IMR-90 (cell line): ENCODE results near the gene VCL. TPM values are rescaled to one million over a fixed set of nuclear protein-coding genes. Genes with fewer than 3 reads are reported as not detected.

Experiments
- ATAC-seq: fragments of 200-7000 bp; cut with Tn5 transposase; 2 replicates; pipeline ENCODE4 v1.9.1; 2020; ENCODE audit warnings: low read depth, mild to moderate bottlenecking, moderate library complexity
- BruUV-seq: library from RNA; stranded (reverse); fragments of 400-500 nt; replicated peaks from 2 replicates; lab custom pipeline; 2021; lab: Mats Ljungman, UMichigan
- CTCF ChIA-PET: fragments of 300-600 bp; formaldehyde crosslinking; extraction: SDS; loops from one replicate; lab custom pipeline; 2021; ENCODE audit warnings: antibody characterized with exemption; lab: Yijun Ruan, JAX
- POLR2A ChIA-PET: fragments of 300-600 bp; sonication (Branson Sonifier 250); formaldehyde crosslinking; loops from one replicate; lab custom pipeline; 2022; ENCODE audit warnings: antibody characterized with exemption; ENCODE audit not compliant: unreplicated experiment; lab: Charles Lee
- DNase-seq: peaks from one replicate; pipeline ENCODE4 v3.0.0; 2013
- H2AFZ ChIP-seq: replicated peaks from 2 replicates; pipeline ENCODE3; 2013; ENCODE audit warnings: low read length, mild to moderate bottlenecking; ENCODE audit not compliant: poor library complexity
- H2AK5ac ChIP-seq: 2 replicates; pipeline ENCODE4 v1.6.1; 2013; ENCODE audit warnings: low read depth, low read length, inconsistent platforms
- H2AK9ac ChIP-seq: replicated peaks from 2 replicates; pipeline ENCODE3; 2013; ENCODE audit warnings: mild to moderate bottlenecking, low read depth, low read length, moderate library complexity; ENCODE audit not compliant: poor library complexity
- H2BK120ac ChIP-seq: 2 replicates; pipeline ENCODE4 v1.6.1; 2013; ENCODE audit warnings: low read depth, low read length, inconsistent platforms
- H2BK15ac ChIP-seq: 3 replicates; pipeline ENCODE4 v1.6.1; 2013; ENCODE audit warnings: low read depth, low read length, inconsistent platforms
- H2BK20ac ChIP-seq: 2 replicates; pipeline ENCODE4 v1.6.1; 2013; ENCODE audit warnings: low read depth, mild to moderate bottlenecking, inconsistent platforms, low read length, moderate library complexity
- H2BK5ac ChIP-seq: 2 replicates; pipeline ENCODE4 v1.6.1; 2013; ENCODE audit warnings: mild to moderate bottlenecking, low read depth, low read length, inconsistent platforms; ENCODE audit not compliant: poor library complexity, severe bottlenecking
- H3K14ac ChIP-seq: replicated peaks from 2 replicates; pipeline ENCODE4 v1.6.1; 2013; ENCODE audit warnings: low read depth, low read length, inconsistent platforms
- H3K18ac ChIP-seq: 2 replicates; pipeline ENCODE4 v1.6.1; 2013; ENCODE audit warnings: low read depth, low read length, control low read depth
- H3K23ac ChIP-seq: 2 replicates; pipeline ENCODE4 v1.6.1; 2013; ENCODE audit warnings: low read depth, low read length, inconsistent platforms
- H3K27ac ChIP-seq: 2 replicates; pipeline ENCODE4 v1.5.1; 2013; ENCODE audit warnings: mild to moderate bottlenecking, control low read depth, low read length; ENCODE audit not compliant: insufficient read depth
- H3K27me3 ChIP-seq: 2 replicates; pipeline ENCODE4 v1.6.1; 2013; ENCODE audit warnings: low read length; ENCODE audit not compliant: control insufficient read depth, insufficient read depth
- H3K36me3 ChIP-seq: 2 replicates; pipeline ENCODE4 v1.6.1; 2013; ENCODE audit warnings: low read length, mixed read lengths; ENCODE audit not compliant: control insufficient read depth, insufficient read depth
- H3K4ac ChIP-seq: 2 replicates; pipeline ENCODE4 v1.6.1; 2013; ENCODE audit warnings: low read depth, low read length, inconsistent platforms
- H3K4me1 ChIP-seq: 2 replicates; pipeline ENCODE4 v1.6.1; 2013; ENCODE audit warnings: low read length, mixed read lengths; ENCODE audit not compliant: control insufficient read depth, insufficient read depth
- H3K4me2 ChIP-seq: 2 replicates; pipeline ENCODE4 v1.6.1; 2013; ENCODE audit warnings: low read depth, mild to moderate bottlenecking, control low read depth, low read length, moderate library complexity
- H3K4me3 ChIP-seq: 2 replicates; pipeline ENCODE4 v1.5.1; 2013; ENCODE audit warnings: low read depth, mild to moderate bottlenecking, control low read depth, low read length, moderate library complexity; ENCODE audit not compliant: insufficient read depth
- H3K56ac ChIP-seq: 2 replicates; pipeline ENCODE4 v1.6.1; 2013; ENCODE audit warnings: low read length, inconsistent platforms; ENCODE audit not compliant: insufficient read depth; ENCODE audit errors: extremely low read depth
- H3K79me1 ChIP-seq, 2 experiments: 2 replicates each; pipeline ENCODE4 v1.6.1; 2013; ENCODE audit warnings: low read length in 2 of 2, inconsistent platforms in 1 of 2, low read depth in 1 of 2
- H3K9ac ChIP-seq: 2 replicates; pipeline ENCODE4 v1.6.1; 2013; ENCODE audit warnings: low read depth, low read length, control low read depth
- H3K9me1 ChIP-seq: 2 replicates; pipeline ENCODE4 v1.6.1; 2013; ENCODE audit warnings: low read length, inconsistent platforms; ENCODE audit not compliant: insufficient read depth
- H3K9me3 ChIP-seq: 2 replicates; pipeline ENCODE4 v1.6.1; 2013; ENCODE audit warnings: low read length; ENCODE audit not compliant: control insufficient read depth, insufficient read depth
- H4K20me1 ChIP-seq: 2 replicates; pipeline ENCODE4 v1.6.1; 2013; ENCODE audit warnings: low read length, inconsistent platforms; ENCODE audit not compliant: insufficient read depth
- H4K5ac ChIP-seq: 2 replicates; pipeline ENCODE4 v1.6.1; 2013; ENCODE audit warnings: mild to moderate bottlenecking, low read depth, low read length, control low read depth
- H4K8ac ChIP-seq, 2 experiments: 2 replicates each; pipeline ENCODE4 v1.6.1; 2013; ENCODE audit warnings: low read depth in 2 of 2, low read length in 2 of 2, control low read depth in 1 of 2, inconsistent platforms in 1 of 2
- H4K91ac ChIP-seq: 2 replicates; pipeline ENCODE4 v1.6.1; 2013; ENCODE audit warnings: low read depth, low read length, inconsistent platforms; ENCODE audit not compliant: insufficient read depth
- CEBPB ChIP-seq: IDR thresholded peaks from 2 replicates; pipeline ENCODE4 v1.6.1; 2012; ENCODE audit warnings: low read depth, low read length, improper control_type of control experiment
- CHD1 ChIP-seq: IDR thresholded peaks from 2 replicates; pipeline ENCODE4 v1.6.1; 2012; ENCODE audit warnings: low read depth, low read length, improper control_type of control experiment
- FOS ChIP-seq: fragments of 150-350 bp; IDR thresholded peaks from 2 replicates; pipeline ENCODE4 v1.6.1; 2016; ENCODE audit warnings: low read depth, low read length
- MAFK ChIP-seq: IDR thresholded peaks from 2 replicates; pipeline ENCODE4 v1.6.1; 2012; ENCODE audit warnings: low read depth, low read length, improper control_type of control experiment
- MAZ ChIP-seq: IDR thresholded peaks from 2 replicates; pipeline ENCODE4 v1.6.1; 2012; ENCODE audit warnings: low read depth, mild to moderate bottlenecking, low read length, improper control_type of control experiment, moderate library complexity, borderline replicate concordance
- MXI1 ChIP-seq: IDR thresholded peaks from 2 replicates; pipeline ENCODE4 v1.6.1; 2012; ENCODE audit warnings: low read depth, mild to moderate bottlenecking, low read length, moderate library complexity, borderline replicate concordance
- RFX5 ChIP-seq: IDR thresholded peaks from 2 replicates; pipeline ENCODE4 v1.8.0; 2012; ENCODE audit warnings: low read depth, mild to moderate bottlenecking, low read length, moderate library complexity
- WGBS, 2 experiments: methylation state at CpG; one replicate each; pipeline versions ENCODE4 v1.1.5 to v1.1.7; 2013; ENCODE audit warnings: missing lambda C conversion rate in 2 of 2; ENCODE audit not compliant: insufficient read length in 1 of 2; ENCODE audit errors: extremely low coverage in 2 of 2; 5-methylcytosine and 5-hydroxymethylcytosine counted together
- dilution Hi-C: fragments of 300-500 bp; cut with HindIII; formaldehyde crosslinking; loops from one replicate; pipeline ENCODE4 v1.14.3; 2018; ENCODE audit warnings: low sequenced_read_pairs; ENCODE audit not compliant: unreplicated experiment
- in situ Hi-C: fragments of 300-500 bp; cut with MboI; formaldehyde crosslinking; loops from 3 replicates; pipeline ENCODE4 v1.14.3; 2019; ENCODE audit warnings: low sequenced_read_pairs, inconsistent platforms, mixed read lengths
- intact Hi-C: fragments of 100-400 bp; cut with micrococcal nuclease; formaldehyde crosslinking; loops from 2 replicates; pipeline ENCODE4 v1.10.0; 2022
- polyA plus RNA-seq, 3 experiments: library from polyadenylated mRNA; depleted of rRNA; stranded (reverse); fragments of >200 nt; gene quantifications; 2 replicates each; pipeline ENCODE4 v1.2.3, GENCODE V29; 2012; ENCODE audit warnings: low replicate concordance in 1 of 3
- total RNA-seq: library from RNA; depleted of rRNA; stranded (reverse); fragments of >200 nt; gene quantifications from 2 replicates; pipeline ENCODE4 v1.2.3, GENCODE V29; 2012
- TF ChIP-seq, protein P1 (sequence below): fragments of 150-350 bp; IDR thresholded peaks from 2 replicates; pipeline ENCODE4 v1.6.1; 2016; ENCODE audit warnings: low read depth, mild to moderate bottlenecking, low read length, moderate library complexity, borderline replicate concordance
- TF ChIP-seq, protein P2 (sequence below): fragments of 150-350 bp; IDR thresholded peaks from 2 replicates; pipeline ENCODE4 v1.6.1; 2017; ENCODE audit warnings: mild to moderate bottlenecking, antibody characterized with exemption, low read length, low read depth

Gene VCL
- total and polyA plus RNA-seq, 2 of the 4 experiments (the other 2 are of a cell fraction) = 227 to 283 TPM

DNA sequence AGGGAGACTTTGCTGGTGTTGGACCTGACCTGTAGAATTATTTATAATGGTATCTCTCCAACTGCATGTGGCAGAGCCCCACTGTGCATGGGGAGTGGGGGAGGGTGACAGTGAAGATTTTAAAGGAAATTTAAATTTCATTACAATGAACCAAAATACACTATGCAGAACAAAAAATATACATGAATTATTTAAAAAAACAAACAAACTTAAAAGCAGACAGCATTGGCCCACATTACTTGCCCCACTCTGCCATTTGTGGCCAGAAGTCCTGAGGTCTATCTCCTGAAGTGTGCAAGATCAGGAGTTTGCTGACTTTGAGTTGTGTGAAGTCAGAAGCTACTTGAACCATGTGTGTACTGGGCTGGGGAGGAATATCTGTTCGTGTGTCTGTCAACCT, 112.2 kb downstream of the VCL start:
- TF ChIP-seq, protein P1, sequence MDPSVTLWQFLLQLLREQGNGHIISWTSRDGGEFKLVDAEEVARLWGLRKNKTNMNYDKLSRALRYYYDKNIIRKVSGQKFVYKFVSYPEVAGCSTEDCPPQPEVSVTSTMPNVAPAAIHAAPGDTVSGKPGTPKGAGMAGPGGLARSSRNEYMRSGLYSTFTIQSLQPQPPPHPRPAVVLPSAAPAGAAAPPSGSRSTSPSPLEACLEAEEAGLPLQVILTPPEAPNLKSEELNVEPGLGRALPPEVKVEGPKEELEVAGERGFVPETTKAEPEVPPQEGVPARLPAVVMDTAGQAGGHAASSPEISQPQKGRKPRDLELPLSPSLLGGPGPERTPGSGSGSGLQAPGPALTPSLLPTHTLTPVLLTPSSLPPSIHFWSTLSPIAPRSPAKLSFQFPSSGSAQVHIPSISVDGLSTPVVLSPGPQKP = no peak
- TF ChIP-seq CEBPB = no peak
- TF ChIP-seq FOS = no peak
- TF ChIP-seq MAZ = no peak
- TF ChIP-seq MAFK = no peak
- no peak for TF ChIP-seq MXI1
- TF ChIP-seq, protein P2, sequence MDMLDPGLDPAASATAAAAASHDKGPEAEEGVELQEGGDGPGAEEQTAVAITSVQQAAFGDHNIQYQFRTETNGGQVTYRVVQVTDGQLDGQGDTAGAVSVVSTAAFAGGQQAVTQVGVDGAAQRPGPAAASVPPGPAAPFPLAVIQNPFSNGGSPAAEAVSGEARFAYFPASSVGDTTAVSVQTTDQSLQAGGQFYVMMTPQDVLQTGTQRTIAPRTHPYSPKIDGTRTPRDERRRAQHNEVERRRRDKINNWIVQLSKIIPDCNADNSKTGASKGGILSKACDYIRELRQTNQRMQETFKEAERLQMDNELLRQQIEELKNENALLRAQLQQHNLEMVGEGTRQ = no peak
- TF ChIP-seq RFX5 = no peak
- TF ChIP-seq CHD1 = no peak
- intact Hi-C loops (no loop called here), dilution Hi-C loops (no loop called here), in situ Hi-C loops (no loop called here)
- TSS peak; percentile 22 for BruUV-seq
- no peak overlapping the region for H2AK5ac ChIP-seq
- H3K79me1 ChIP-seq = peaks cover 66 to 86% of the 10 kb centered on the region in 2 experiments
- no peak overlapping the region for H4K91ac ChIP-seq
- no peak overlapping the region for H4K5ac ChIP-seq
- no peak overlapping the region for H2AK9ac ChIP-seq
- no peak overlapping the region for H3K4me3 ChIP-seq
- WGBS, 2 experiments = no CpG with 5 or more reads among the region's 1 CpG
- H3K4me1 ChIP-seq = peaks cover 6% of the 10 kb centered on the region
- POLR2A ChIA-PET = no interaction called here
- no peak overlapping the region for H3K4me2 ChIP-seq
- H3K9me3 ChIP-seq = no peaks in the 10 kb centered on the region
- no peak overlapping the region for H2BK20ac ChIP-seq
- H3K4ac ChIP-seq = no peak overlapping the region
- no peak overlapping the region for H2BK15ac ChIP-seq
- H3K23ac ChIP-seq = peak overlapping the region; percentile 3; the same call in 1 of the 2 replicates
- DNase-seq = no peak
- no peak overlapping the region for H2BK5ac ChIP-seq
- no peak overlapping the region for H2BK120ac ChIP-seq
- no peak overlapping the region for H3K18ac ChIP-seq
- H3K9ac ChIP-seq = no peak overlapping the region
- H3K9me1 ChIP-seq = peaks cover 18% of the 10 kb centered on the region
- H3K27me3 ChIP-seq = no peaks in the 10 kb centered on the region
- no peak overlapping the region for H3K14ac ChIP-seq
- H4K8ac ChIP-seq = no peak overlapping the region
- peak overlapping the region; percentile 40; the same call in 1 of the 2 replicates for H3K27ac ChIP-seq
- ATAC-seq = no peak
- CTCF ChIA-PET = interaction anchor here (0.5 kb wide), 1 partner anchor 230 kb away, joined by 3 read pairs; no protein-coding TSS in a partner anchor
- no peak overlapping the region for H3K56ac ChIP-seq
- peaks cover 83% of the 10 kb centered on the region for H3K36me3 ChIP-seq
- peaks cover 68% of the 10 kb centered on the region for H4K20me1 ChIP-seq
- no peak overlapping the region for H2AFZ ChIP-seq
